Activated T-cell treated with anti-CD3 and anti-CD28 coated beads, Interleukin-2, amount 50 U/mL, for 4 hours (primary cell): ENCODE results near the gene CNTN2. TPM values are rescaled to one million over a fixed set of nuclear protein-coding genes. Genes with fewer than 3 reads are reported as not detected.

Source experiments
- ATAC-seq, 2 donors: fragments of 200-7000 bp; cut with Tn5 transposase; one replicate each; pipeline ENCODE4 v1.10.0; 2021
- DNase-seq: peaks from one replicate; pipeline ENCODE4 v3.0.0-alpha.2; 2020
- H3K27me3 Mint-ChIP-seq: one replicate; pipeline ENCODE4 v1.8.0; 2021; ENCODE audit warnings: low read depth, mixed read lengths
- H3K36me3 Mint-ChIP-seq: one replicate; pipeline ENCODE4 v1.8.0; 2022; ENCODE audit warnings: mixed read lengths; ENCODE audit not compliant: insufficient read depth
- H3K4me1 Mint-ChIP-seq: one replicate; pipeline ENCODE4 v1.8.0; 2021; ENCODE audit warnings: low read depth, mixed read lengths
- H3K4me3 Mint-ChIP-seq: one replicate; pipeline ENCODE4 v1.8.0; 2021; ENCODE audit warnings: mild to moderate bottlenecking, moderate library complexity, mixed read lengths
- H3K9me3 Mint-ChIP-seq: one replicate; pipeline ENCODE4 v1.8.0; 2021; ENCODE audit warnings: mixed read lengths
- total RNA-seq, 3 donors: library from RNA; stranded (reverse); gene quantifications; one replicate each; pipeline ENCODE4 v1.2.1, GENCODE V29; 2021

The CNTN2 gene
- total RNA-seq, 3 donors from 2014 or later = not detected

- no peak for DNase-seq
- Mint-ChIP-seq H3K4me1 (no peaks in the 10 kb centered on the region), H3K27me3 (peaks cover 6% of the 10 kb centered on the region), H3K4me3 (no peak overlapping the region), H3K9me3 (no peaks in the 10 kb centered on the region), H3K36me3 (no peaks in the 10 kb centered on the region)
- no peak for ATAC-seq
Observed at GRCh38 chr1:205015241-205015640, 27.8 kb upstream of the CNTN2 start.

- ATAC-seq (no peak), DNase-seq (no peak)
- Mint-ChIP-seq H3K9me3 (no peaks in the 10 kb centered on the region), H3K27me3 (peaks cover 6% of the 10 kb centered on the region), H3K4me3 (no peak overlapping the region), H3K36me3 (no peaks in the 10 kb centered on the region), H3K4me1 (no peaks in the 10 kb centered on the region)
Observed at GRCh38 chr1:205016075-205016474, 26.9 kb upstream of the CNTN2 start.

- Mint-ChIP-seq H3K36me3 (no peaks in the 10 kb centered on the region), H3K9me3 (no peaks in the 10 kb centered on the region), H3K4me1 (no peaks in the 10 kb centered on the region), H3K4me3 (no peak overlapping the region), H3K27me3 (peaks cover 7% of the 10 kb centered on the region)
- DNase-seq (no peak), ATAC-seq (no peak)
Observed at GRCh38 chr1:205016584-205016983, 26.4 kb upstream of the CNTN2 start.

- H3K4me3 Mint-ChIP-seq = no peak overlapping the region
- no peaks in the 10 kb centered on the region for H3K4me1 Mint-ChIP-seq
- no peaks in the 10 kb centered on the region for H3K9me3 Mint-ChIP-seq
- no peak for DNase-seq
- H3K36me3 Mint-ChIP-seq = no peaks in the 10 kb centered on the region
- peaks cover 8% of the 10 kb centered on the region for H3K27me3 Mint-ChIP-seq
- no peak for ATAC-seq
Observed at GRCh38 chr1:205017001-205017400, 26.0 kb upstream of the CNTN2 start.

GRCh38 chr1:205017766-205018165 is 25.2 kb upstream of the CNTN2 start:
- Mint-ChIP-seq H3K4me3 (no peak overlapping the region), H3K9me3 (no peaks in the 10 kb centered on the region), H3K4me1 (no peaks in the 10 kb centered on the region), H3K27me3 (peaks cover 11% of the 10 kb centered on the region), H3K36me3 (no peaks in the 10 kb centered on the region)
- DNase-seq (no peak), ATAC-seq (no peak)

- ATAC-seq = no peak
- Mint-ChIP-seq H3K9me3 (no peaks in the 10 kb centered on the region), H3K4me1 (no peaks in the 10 kb centered on the region), H3K36me3 (no peaks in the 10 kb centered on the region), H3K4me3 (no peak overlapping the region), H3K27me3 (peaks cover 11% of the 10 kb centered on the region)
- no peak for DNase-seq
Observed at GRCh38 chr1:205018381-205018780, 24.6 kb upstream of the CNTN2 start.

- no peak overlapping the region for H3K4me3 Mint-ChIP-seq
- H3K9me3 Mint-ChIP-seq = no peaks in the 10 kb centered on the region
- no peaks in the 10 kb centered on the region for H3K36me3 Mint-ChIP-seq
- DNase-seq (no peak), ATAC-seq (no peak)
- H3K27me3 Mint-ChIP-seq = peaks cover 11% of the 10 kb centered on the region
- H3K4me1 Mint-ChIP-seq = no peaks in the 10 kb centered on the region
Observed at GRCh38 chr1:205020466-205020865, 22.5 kb upstream of the CNTN2 start.

GRCh38 chr1:205024679-205025078 is 18.3 kb upstream of the CNTN2 start:
- no peak for DNase-seq
- H3K4me1 Mint-ChIP-seq = no peaks in the 10 kb centered on the region
- H3K27me3 Mint-ChIP-seq = peaks cover 8% of the 10 kb centered on the region
- no peaks in the 10 kb centered on the region for H3K9me3 Mint-ChIP-seq
- no peaks in the 10 kb centered on the region for H3K36me3 Mint-ChIP-seq
- ATAC-seq = no peak
- no peak overlapping the region for H3K4me3 Mint-ChIP-seq

- Mint-ChIP-seq H3K36me3 (no peaks in the 10 kb centered on the region), H3K4me3 (no peak overlapping the region), H3K4me1 (no peaks in the 10 kb centered on the region), H3K9me3 (no peaks in the 10 kb centered on the region), H3K27me3 (peaks cover 7% of the 10 kb centered on the region)
- DNase-seq (no peak), ATAC-seq (no peak)
Observed at GRCh38 chr1:205025239-205025638, 17.8 kb upstream of the CNTN2 start.

GRCh38 chr1:205026181-205026580 is 16.8 kb upstream of the CNTN2 start:
- Mint-ChIP-seq H3K4me3 (no peak overlapping the region), H3K4me1 (no peaks in the 10 kb centered on the region), H3K36me3 (no peaks in the 10 kb centered on the region), H3K27me3 (peaks cover 5% of the 10 kb centered on the region), H3K9me3 (no peaks in the 10 kb centered on the region)
- DNase-seq (no peak), ATAC-seq (no peak)

GRCh38 chr1:205028390-205028789 is 14.6 kb upstream of the CNTN2 start:
- Mint-ChIP-seq H3K9me3 (no peaks in the 10 kb centered on the region), H3K4me1 (no peaks in the 10 kb centered on the region), H3K27me3 (no peaks in the 10 kb centered on the region), H3K4me3 (no peak overlapping the region), H3K36me3 (no peaks in the 10 kb centered on the region)
- ATAC-seq (no peak), DNase-seq (no peak)

GRCh38 chr1:205028924-205029323 is 14.1 kb upstream of the CNTN2 start:
- H3K36me3 Mint-ChIP-seq = no peaks in the 10 kb centered on the region

GRCh38 chr1:205030241-205030640 is 12.8 kb upstream of the CNTN2 start:
- Mint-ChIP-seq H3K4me3 (no peak overlapping the region), H3K4me1 (no peaks in the 10 kb centered on the region), H3K36me3 (no peaks in the 10 kb centered on the region), H3K9me3 (peaks cover 2% of the 10 kb centered on the region), H3K27me3 (no peaks in the 10 kb centered on the region)
- ATAC-seq = no peak
- no peak for DNase-seq

More at GRCh38 chr1:205028924-205029323, 14.1 kb upstream of the CNTN2 start:
- no peaks in the 10 kb centered on the region for H3K9me3 Mint-ChIP-seq
- ATAC-seq (no peak), DNase-seq (no peak)
- H3K4me3 Mint-ChIP-seq = no peak overlapping the region
- no peaks in the 10 kb centered on the region for H3K27me3 Mint-ChIP-seq
- no peaks in the 10 kb centered on the region for H3K4me1 Mint-ChIP-seq

- no peak for ATAC-seq
- Mint-ChIP-seq H3K27me3 (no peaks in the 10 kb centered on the region), H3K9me3 (peaks cover 7% of the 10 kb centered on the region), H3K36me3 (no peaks in the 10 kb centered on the region), H3K4me3 (no peak overlapping the region), H3K4me1 (no peaks in the 10 kb centered on the region)
- no peak for DNase-seq
Observed at GRCh38 chr1:205030896-205031295, 12.1 kb upstream of the CNTN2 start.

- no peak for ATAC-seq
- Mint-ChIP-seq H3K4me3 (no peak overlapping the region), H3K9me3 (peaks cover 7% of the 10 kb centered on the region), H3K4me1 (no peaks in the 10 kb centered on the region), H3K36me3 (no peaks in the 10 kb centered on the region), H3K27me3 (no peaks in the 10 kb centered on the region)
- no peak for DNase-seq
Observed at GRCh38 chr1:205032508-205032907, 10.5 kb upstream of the CNTN2 start.

- no peak overlapping the region for H3K4me3 Mint-ChIP-seq
- H3K9me3 Mint-ChIP-seq = peaks cover 7% of the 10 kb centered on the region
- DNase-seq (no peak), ATAC-seq (no peak)
- H3K36me3 Mint-ChIP-seq = no peaks in the 10 kb centered on the region
- H3K4me1 Mint-ChIP-seq = no peaks in the 10 kb centered on the region
- H3K27me3 Mint-ChIP-seq = peaks cover 19% of the 10 kb centered on the region
Observed at GRCh38 chr1:205037539-205037938, 5.5 kb upstream of the CNTN2 start.
